Measurements from ENCODE around the gene DLG2. TPM values are rescaled to one million over a fixed set of nuclear protein-coding genes. Genes with fewer than 3 reads are reported as not detected.

The DLG2 gene
- polyA plus RNA-seq, 1 experiment: 0.68 TPM

DNA sequence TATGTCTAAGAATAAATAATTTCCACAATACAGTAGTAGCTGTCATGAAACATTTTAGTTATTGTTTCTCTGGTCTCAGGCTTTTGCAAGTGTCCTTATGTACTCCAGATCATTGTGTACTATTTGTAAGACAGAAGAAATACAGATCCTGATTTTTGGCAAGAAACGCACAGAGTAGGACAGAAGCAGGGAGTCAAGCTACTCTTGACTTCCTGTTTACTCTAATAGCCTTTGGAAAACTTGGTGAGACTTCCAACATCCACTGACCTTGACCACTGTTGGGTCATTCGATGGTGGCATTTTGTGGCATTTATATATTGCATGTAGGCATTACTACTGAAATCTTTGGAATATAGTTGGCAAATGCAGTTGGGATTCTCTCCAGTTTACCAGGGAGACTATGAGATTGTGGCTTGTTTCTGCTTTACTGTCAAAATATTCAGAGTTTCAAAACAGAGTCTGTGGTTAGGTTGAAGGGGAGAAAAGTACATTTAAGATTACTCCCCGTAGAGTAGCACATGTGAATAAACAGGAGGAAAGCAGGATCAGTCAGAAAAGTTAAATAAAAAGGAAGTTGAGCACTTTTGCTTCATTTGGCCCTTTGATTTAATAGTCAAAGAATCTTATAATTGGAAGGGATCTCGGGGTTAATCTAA lies 1614.8 kb downstream of the DLG2 start:
- DNase-seq (ENCODE audit: low read depth, low spot score): no peak
- Histone ChIP-seq H3K27ac (ENCODE audit: low read depth, low read length) (no peak overlapping the region), H3K9me3 (ENCODE audit: control insufficient read depth, insufficient read depth, low read length) (no peaks in the 10 kb centered on the region), H3K4me3 (ENCODE audit: low read depth, low read length) (no peak overlapping the region), H3K27me3 (ENCODE audit: control insufficient read depth, insufficient read depth, low read length) (no peaks in the 10 kb centered on the region)
- ChIA-PET POLR2A (interaction anchor here (0.5 kb wide), 1 partner anchor 88 kb away, joined by 3 read pairs; no protein-coding TSS in a partner anchor), CTCF (no interaction called here)
- TF ChIP-seq, protein P1, sequence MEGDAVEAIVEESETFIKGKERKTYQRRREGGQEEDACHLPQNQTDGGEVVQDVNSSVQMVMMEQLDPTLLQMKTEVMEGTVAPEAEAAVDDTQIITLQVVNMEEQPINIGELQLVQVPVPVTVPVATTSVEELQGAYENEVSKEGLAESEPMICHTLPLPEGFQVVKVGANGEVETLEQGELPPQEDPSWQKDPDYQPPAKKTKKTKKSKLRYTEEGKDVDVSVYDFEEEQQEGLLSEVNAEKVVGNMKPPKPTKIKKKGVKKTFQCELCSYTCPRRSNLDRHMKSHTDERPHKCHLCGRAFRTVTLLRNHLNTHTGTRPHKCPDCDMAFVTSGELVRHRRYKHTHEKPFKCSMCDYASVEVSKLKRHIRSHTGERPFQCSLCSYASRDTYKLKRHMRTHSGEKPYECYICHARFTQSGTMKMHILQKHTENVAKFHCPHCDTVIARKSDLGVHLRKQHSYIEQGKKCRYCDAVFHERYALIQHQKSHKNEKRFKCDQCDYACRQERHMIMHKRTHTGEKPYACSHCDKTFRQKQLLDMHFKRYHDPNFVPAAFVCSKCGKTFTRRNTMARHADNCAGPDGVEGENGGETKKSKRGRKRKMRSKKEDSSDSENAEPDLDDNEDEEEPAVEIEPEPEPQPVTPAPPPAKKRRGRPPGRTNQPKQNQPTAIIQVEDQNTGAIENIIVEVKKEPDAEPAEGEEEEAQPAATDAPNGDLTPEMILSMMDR (IDR thresholded peaks at IDR 0.05; ENCODE audit: low read depth, low read length): no peak

DNA sequence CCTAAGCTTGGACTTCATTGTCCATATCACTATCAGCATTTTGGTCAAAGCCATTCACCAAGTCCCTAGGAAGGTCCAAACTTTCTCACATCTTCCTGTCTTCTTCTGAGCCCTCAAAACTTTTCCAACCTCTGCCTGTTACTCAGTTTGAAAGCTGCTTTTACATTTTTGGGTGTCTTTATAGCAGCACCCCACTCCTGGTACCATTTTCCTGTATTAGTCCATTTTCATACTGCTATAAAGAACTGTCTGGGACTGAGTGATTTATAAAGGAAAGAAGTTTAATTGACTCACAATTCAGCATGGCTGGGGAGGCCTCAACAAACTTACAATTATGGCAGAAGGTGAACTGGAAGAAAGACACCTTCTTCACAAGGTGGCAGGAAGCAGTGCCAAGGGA lies 1624.0 kb downstream of the DLG2 start:
- Histone ChIP-seq H3K4me3 (ENCODE audit: low read depth, low read length) (no peak overlapping the region), H3K27ac (ENCODE audit: low read depth, low read length) (no peak overlapping the region), H3K27me3 (ENCODE audit: control insufficient read depth, insufficient read depth, low read length) (no peaks in the 10 kb centered on the region), H3K9me3 (ENCODE audit: control insufficient read depth, insufficient read depth, low read length) (peaks cover 5% of the 10 kb centered on the region; the same call in 1 of the 2 replicates)
- CTCF ChIA-PET: no interaction called here
- POLR2A ChIA-PET: no interaction called here
- no peak for DNase-seq (ENCODE audit: low read depth, low spot score)
- TF ChIP-seq, protein P1 (IDR thresholded peaks at IDR 0.05; ENCODE audit: low read depth, low read length): no peak

DNA sequence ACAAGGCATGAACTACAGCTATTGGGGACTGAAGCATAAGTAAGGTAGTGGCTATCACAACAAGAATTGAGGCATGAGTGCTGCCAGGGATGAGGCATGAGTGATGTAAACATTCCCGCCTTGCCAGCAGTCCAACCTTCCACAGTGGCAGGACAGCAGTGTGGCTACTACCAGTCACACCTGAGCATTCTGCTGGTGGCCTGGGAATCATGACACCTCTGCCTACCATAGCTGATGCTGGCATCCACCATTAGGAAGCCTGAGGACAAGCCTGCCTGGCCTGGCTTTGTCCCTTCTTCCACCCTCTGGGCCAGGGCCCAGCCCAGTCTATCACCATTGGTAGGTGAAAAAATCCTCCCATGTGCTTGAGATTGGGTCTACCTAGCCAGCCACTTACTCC lies 1628.2 kb downstream of the DLG2 start:
- H3K9me3 ChIP-seq (ENCODE audit: control insufficient read depth, insufficient read depth, low read length): peaks cover 5% of the 10 kb centered on the region; the same call in 1 of the 2 replicates
- CTCF ChIA-PET: no interaction called here

DNA sequence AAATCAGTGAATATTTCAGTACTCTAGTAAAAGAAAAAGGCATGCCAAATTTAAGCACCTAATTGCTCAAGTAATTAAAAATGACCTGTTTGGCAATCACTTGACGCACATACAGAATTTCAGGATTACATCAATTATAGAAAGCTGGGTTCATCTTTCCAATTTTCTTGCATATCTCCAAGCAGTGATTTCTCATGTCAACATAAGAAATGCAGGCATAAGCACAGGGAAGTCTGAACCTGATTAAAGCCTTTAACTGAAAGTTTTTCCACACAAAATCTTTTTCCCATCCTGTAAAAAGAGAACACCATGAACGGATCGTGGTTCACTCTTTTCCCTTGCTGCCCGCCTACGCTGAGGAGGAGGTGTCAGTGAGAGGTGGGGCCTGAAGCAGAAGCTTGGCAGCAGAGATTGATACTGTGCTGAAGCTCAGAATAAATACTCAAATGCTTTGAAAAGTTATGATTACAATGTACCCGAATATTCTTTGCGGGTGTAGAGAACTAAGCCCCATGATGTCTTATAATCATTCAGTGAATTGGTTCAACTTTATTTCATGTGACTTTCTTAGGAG lies 1636.9 kb downstream of the DLG2 start:
- Histone ChIP-seq H3K27ac (ENCODE audit: low read depth, low read length) (no peak overlapping the region), H3K4me3 (ENCODE audit: low read depth, low read length) (no peak overlapping the region), H3K9me3 (ENCODE audit: control insufficient read depth, insufficient read depth, low read length) (no peaks in the 10 kb centered on the region), H3K27me3 (ENCODE audit: control insufficient read depth, insufficient read depth, low read length) (no peaks in the 10 kb centered on the region)
- ChIA-PET POLR2A (no interaction called here), CTCF (interaction anchor here (0.8 kb wide), 1 partner anchor 535 kb away, joined by 3 read pairs; no protein-coding TSS in a partner anchor)
- no peak for DNase-seq (ENCODE audit: low read depth, low spot score)
- TF ChIP-seq, protein P1 (IDR thresholded peaks at IDR 0.05; ENCODE audit: low read depth, low read length): no peak

More for the DNA sequence above, 1628.2 kb downstream of the DLG2 start:
- Histone ChIP-seq H3K27ac (ENCODE audit: low read depth, low read length) (no peak overlapping the region), H3K27me3 (ENCODE audit: control insufficient read depth, insufficient read depth, low read length) (no peaks in the 10 kb centered on the region), H3K4me3 (ENCODE audit: low read depth, low read length) (no peak overlapping the region)
- TF ChIP-seq, protein P1 (IDR thresholded peaks at IDR 0.05; ENCODE audit: low read depth, low read length): no peak
- POLR2A ChIA-PET: no interaction called here
- DNase-seq (ENCODE audit: low read depth, low spot score): no peak

DNA sequence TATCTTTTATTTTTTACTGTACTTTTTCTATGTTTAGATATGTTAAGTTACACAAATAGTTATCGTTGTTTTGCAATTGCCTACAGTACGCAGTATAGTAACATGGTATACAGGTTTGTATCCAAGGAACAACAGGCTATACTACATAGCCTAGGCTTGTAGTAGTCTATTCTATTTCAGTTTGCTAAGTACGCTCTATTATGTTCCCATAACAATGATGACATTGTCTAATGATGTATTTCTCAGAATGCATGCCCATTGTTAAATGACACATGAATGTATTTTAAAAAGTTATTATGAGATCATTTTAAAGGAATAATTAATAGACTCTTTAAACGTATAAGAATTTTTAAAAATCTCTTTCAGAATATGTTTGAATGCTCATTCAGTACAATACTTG lies 1644.3 kb downstream of the DLG2 start:
- no peak for DNase-seq (ENCODE audit: low read depth, low spot score)
- ChIA-PET CTCF (interaction anchor here (0.6 kb wide), 1 partner anchor 152 kb away, joined by 3 read pairs; no protein-coding TSS in a partner anchor), POLR2A (no interaction called here)
- Histone ChIP-seq H3K4me3 (ENCODE audit: low read depth, low read length) (no peak overlapping the region), H3K27ac (ENCODE audit: low read depth, low read length) (no peak overlapping the region), H3K9me3 (ENCODE audit: control insufficient read depth, insufficient read depth, low read length) (no peaks in the 10 kb centered on the region), H3K27me3 (ENCODE audit: control insufficient read depth, insufficient read depth, low read length) (no peaks in the 10 kb centered on the region)
- TF ChIP-seq, protein P1 (IDR thresholded peaks at IDR 0.05; ENCODE audit: low read depth, low read length): no peak
